HFF-Myc (cell line): Measurements from ENCODE around the gene SH2D6.

Experiments used
- DNase-seq: peaks from one replicate; pipeline ENCODE4 v3.0.0-alpha.2; 2011; ENCODE audit warnings: low read depth; ENCODE audit errors: extremely low read depth
- H3K4me3 ChIP-seq: replicated peaks from 2 replicates; pipeline ENCODE4 v1.5.1; 2011; ENCODE audit warnings: low read depth, mild to moderate bottlenecking, control low read depth, low read length
- CTCF ChIP-seq: IDR thresholded peaks from 2 replicates; pipeline ENCODE4 v1.5.1; 2012; ENCODE audit warnings: mild to moderate bottlenecking, low read depth, low read length, control low read depth; ENCODE audit errors: missing control alignments

SH2D6 gene

GRCh38 chr2:85397925-85398331 lies 20.6 kb upstream of the SH2D6 start:
- TF ChIP-seq CTCF, result no peak
- H3K4me3 ChIP-seq, result no peak overlapping the region
- no peak for DNase-seq

GRCh38 chr2:85398426-85399182 lies 19.9 kb upstream of the SH2D6 start:
- H3K4me3 ChIP-seq, result no peak overlapping the region
- no peak for DNase-seq
- no peak for TF ChIP-seq CTCF

GRCh38 chr2:85399183-85399455 lies 19.4 kb upstream of the SH2D6 start:
- no peak for DNase-seq
- H3K4me3 ChIP-seq, result no peak overlapping the region
- no peak for TF ChIP-seq CTCF

- no peak for DNase-seq
- no peak for TF ChIP-seq CTCF
- H3K4me3 ChIP-seq, result no peak overlapping the region
These were observed 18.5 kb upstream of the SH2D6 start for GRCh38 chr2:85400023-85400422.

GRCh38 chr2:85400541-85401463 lies 17.7 kb upstream of the SH2D6 start:
- no peak for DNase-seq
- no peak for TF ChIP-seq CTCF

GRCh38 chr2:85401464-85401805 lies 17.1 kb upstream of the SH2D6 start:
- no peak for TF ChIP-seq CTCF
- no peak for DNase-seq
- no peak overlapping the region for H3K4me3 ChIP-seq

More at GRCh38 chr2:85400541-85401463, 17.7 kb upstream of the SH2D6 start:
- no peak overlapping the region for H3K4me3 ChIP-seq
